OCI-LY1 (cell line): ENCODE results near the gene GOLGA8M.
"Not testable (repeated sequence)": the region's sequence is repeated elsewhere in the genome, so short reads cannot be mapped to it uniquely, and the experiment has no call there.

Experiments used
- EZH2 ChIP-seq: fragments of 200-600 bp; sonication (generic), shearing (Covaris generic); IDR thresholded peaks from 2 replicates; pipeline ENCODE4 v1.8.0; 2017; ENCODE audit warnings: borderline replicate concordance, mixed run types, mild to moderate bottlenecking, antibody characterized with exemption, low read length, moderate library complexity, mixed read lengths
- TF ChIP-seq, protein P1 (sequence below): fragments of 200-600 bp; sonication (generic), shearing (Covaris generic); IDR thresholded peaks from 2 replicates; pipeline ENCODE4 v1.5.1; 2017; ENCODE audit warnings: mild to moderate bottlenecking, antibody characterized with exemption, low read length, moderate library complexity, mixed read lengths

DNA sequence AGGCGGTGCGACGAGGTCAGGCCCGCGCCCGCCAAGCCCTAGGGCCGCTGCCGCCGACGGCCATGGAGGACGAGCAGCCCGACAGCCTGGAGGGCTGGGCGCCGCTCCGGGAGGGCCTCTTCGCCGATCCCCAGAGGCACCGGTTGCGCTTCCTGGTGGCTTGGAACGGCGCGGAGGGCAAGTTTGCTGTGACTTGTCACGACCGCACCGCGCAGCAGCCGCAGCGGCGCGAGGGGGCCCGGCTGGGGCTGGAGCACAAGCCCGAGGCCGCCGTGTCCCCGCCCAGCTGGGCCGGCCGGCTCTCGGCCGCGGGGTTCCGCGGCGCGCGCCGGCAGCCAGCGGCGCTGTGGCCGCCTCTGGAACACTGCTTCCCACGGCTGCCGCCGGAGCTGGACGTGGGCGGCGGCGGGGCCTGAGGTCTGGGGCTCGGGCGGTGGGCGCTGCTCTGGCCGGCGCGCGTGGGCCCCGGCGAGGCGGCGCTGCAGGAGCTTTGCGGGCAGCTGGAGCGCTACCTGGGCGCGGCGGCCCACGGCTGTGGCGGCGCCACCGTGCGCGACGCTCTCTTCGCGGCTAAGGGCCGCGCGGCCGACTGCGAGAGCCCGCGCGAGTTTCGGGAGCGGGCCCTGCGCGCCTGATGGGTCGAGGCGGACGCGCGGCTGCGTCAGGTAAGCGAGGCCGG lies 25.4 kb upstream of the GOLGA8M start:
- TF ChIP-seq, protein P1, sequence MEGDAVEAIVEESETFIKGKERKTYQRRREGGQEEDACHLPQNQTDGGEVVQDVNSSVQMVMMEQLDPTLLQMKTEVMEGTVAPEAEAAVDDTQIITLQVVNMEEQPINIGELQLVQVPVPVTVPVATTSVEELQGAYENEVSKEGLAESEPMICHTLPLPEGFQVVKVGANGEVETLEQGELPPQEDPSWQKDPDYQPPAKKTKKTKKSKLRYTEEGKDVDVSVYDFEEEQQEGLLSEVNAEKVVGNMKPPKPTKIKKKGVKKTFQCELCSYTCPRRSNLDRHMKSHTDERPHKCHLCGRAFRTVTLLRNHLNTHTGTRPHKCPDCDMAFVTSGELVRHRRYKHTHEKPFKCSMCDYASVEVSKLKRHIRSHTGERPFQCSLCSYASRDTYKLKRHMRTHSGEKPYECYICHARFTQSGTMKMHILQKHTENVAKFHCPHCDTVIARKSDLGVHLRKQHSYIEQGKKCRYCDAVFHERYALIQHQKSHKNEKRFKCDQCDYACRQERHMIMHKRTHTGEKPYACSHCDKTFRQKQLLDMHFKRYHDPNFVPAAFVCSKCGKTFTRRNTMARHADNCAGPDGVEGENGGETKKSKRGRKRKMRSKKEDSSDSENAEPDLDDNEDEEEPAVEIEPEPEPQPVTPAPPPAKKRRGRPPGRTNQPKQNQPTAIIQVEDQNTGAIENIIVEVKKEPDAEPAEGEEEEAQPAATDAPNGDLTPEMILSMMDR: not testable (repeated sequence)
- not testable (repeated sequence) for TF ChIP-seq EZH2
